Measurements from ENCODE around the gene ZBTB8A. TPM values are rescaled to one million over a fixed set of nuclear protein-coding genes. Genes with fewer than 3 reads are reported as not detected.

Gene ZBTB8A
- total RNA-seq, 2 donors from 2014 or later = 3.3 to 4.8 TPM

Other genes starting within 250 kb of the ZBTB8A start
- gene HDAC1, start 247.3 kb upstream of the ZBTB8A start, total RNA-seq = 10 to 100 TPM; 21.8 to 28.0 TPM
- gene MARCKSL1, start 203.2 kb upstream of the ZBTB8A start, total RNA-seq = 10 to 100 TPM in 1 of 2 donors, 1 to 10 TPM in 1; 9.5 to 34.5 TPM
- 1 to 10 TPM in 1 of 2 donors, under 1 TPM in 1; 0.89 to 7.5 TPM for gene FAM229A, start 176.9 kb upstream of the ZBTB8A start, total RNA-seq
- under 1 TPM; 0.63 to 0.70 TPM for gene TSSK3, start 176.9 kb upstream of the ZBTB8A start, total RNA-seq
- 10 to 100 TPM; 47.1 to 49.7 TPM for gene BSDC1, start 145.0 kb upstream of the ZBTB8A start, total RNA-seq
- under 1 TPM in 1 of 2 donors, not detected in 1; 0.04 TPM for gene ZBTB8B, start 74.4 kb upstream of the ZBTB8A start, total RNA-seq
- gene ZBTB8OS, start 111.1 kb downstream of the ZBTB8A start, total RNA-seq = 10 to 100 TPM; 23.9 to 34.4 TPM
- gene RBBP4, start 111.8 kb downstream of the ZBTB8A start, total RNA-seq = 10 to 100 TPM; 62.5 to 65.7 TPM
- 10 to 100 TPM; 19.0 to 32.8 TPM for gene SYNC, start 163.3 kb downstream of the ZBTB8A start, total RNA-seq

Data from right atrium auricular region (tissue), 2 donors.